HepG2 (cell line): ENCODE data around the gene ZNF627. TPM values are rescaled to one million over a fixed set of nuclear protein-coding genes. Genes with fewer than 3 reads are reported as not detected.
A peak's percentile ranks its signal among the peaks of the same experiment; 100 is the strongest.

Experiments used
- AHDC1 ChIP-seq: sonication (generic); formaldehyde crosslinking; IDR thresholded peaks from 2 replicates; pipeline ENCODE4 v1.5.1; 2020; ENCODE audit warnings: mild to moderate bottlenecking, missing genetic modification reagents, borderline replicate concordance
- NBN ChIP-seq: fragments of 450-650 bp; conservative IDR thresholded peaks from 2 replicates; pipeline ENCODE4 v1.6.1; 2017
- NR0B2 ChIP-seq: sonication (generic); formaldehyde crosslinking; IDR thresholded peaks from 2 replicates; pipeline ENCODE4 v1.4.0; 2020; ENCODE audit warnings: mild to moderate bottlenecking, missing genetic modification reagents
- PRPF4 ChIP-seq: fragments of 200-400 bp; formaldehyde crosslinking; IDR thresholded peaks from 2 replicates; pipeline ENCODE4 v1.6.1; 2016; ENCODE audit warnings: low read length, low read depth; ENCODE audit not compliant: poor library complexity, severe bottlenecking
- REPIN1 ChIP-seq: sonication (generic); formaldehyde crosslinking; IDR thresholded peaks from 2 replicates; pipeline ENCODE4 v1.8.0; 2022; ENCODE audit warnings: missing genetic modification reagents, low read depth, mild to moderate bottlenecking, borderline replicate concordance
- SMC3 ChIP-seq: IDR thresholded peaks from 2 replicates; pipeline ENCODE4 v1.6.1; 2011; ENCODE audit warnings: low read length, improper control_type of control experiment
- TGIF2 ChIP-seq: IDR thresholded peaks from 2 replicates; pipeline ENCODE4 v1.6.1; 2016; ENCODE audit warnings: control low read depth, missing compliant biosample characterization
- ZBTB4 ChIP-seq: sonication (generic); formaldehyde crosslinking; IDR thresholded peaks from 2 replicates; pipeline ENCODE4 v1.4.0; 2020; ENCODE audit warnings: missing genetic modification reagents, mild to moderate bottlenecking, borderline replicate concordance
- ZNF546 ChIP-seq: sonication (generic); formaldehyde crosslinking; conservative IDR thresholded peaks from 2 replicates; pipeline ENCODE4 v1.8.1; 2023; ENCODE audit warnings: mild to moderate bottlenecking, missing genetic modification reagents
- ZNF574 ChIP-seq: sonication (generic); formaldehyde crosslinking; IDR thresholded peaks from 2 replicates; pipeline ENCODE4 v1.4.0; 2020; ENCODE audit warnings: missing genetic modification reagents
- ZNF619 ChIP-seq: sonication (generic); formaldehyde crosslinking; IDR thresholded peaks from 2 replicates; pipeline ENCODE4 v1.4.0; 2020; ENCODE audit warnings: mild to moderate bottlenecking, missing genetic modification reagents
- ZNF709 ChIP-seq: sonication (generic); formaldehyde crosslinking; IDR thresholded peaks from 2 replicates; pipeline ENCODE4 v1.5.0; 2020; ENCODE audit warnings: mild to moderate bottlenecking, missing genetic modification reagents
- ZSCAN22 ChIP-seq: sonication (generic); formaldehyde crosslinking; IDR thresholded peaks from 2 replicates; pipeline ENCODE4 v1.4.0; 2020; ENCODE audit warnings: mild to moderate bottlenecking, missing genetic modification reagents
- polyA plus RNA-seq, 8 experiments: library from polyadenylated mRNA; depleted of rRNA in 3 of 8; stranded (reverse) in 7 of 8; unstranded in 1 of 8; fragments of >200 nt; fragmentation: Illumina TruSeq in 4 of 8; extraction: Trizol in 4 of 8; gene quantifications; 2 replicates each; pipeline versions ENCODE4 v1.2.1 to v1.2.3, GENCODE V29; 2011 to 2016; ENCODE audit warnings: low read depth in 4 of 8, missing spikeins in 1 of 8, mixed read lengths in 1 of 8; ENCODE audit not compliant: insufficient read depth in 1 of 8
- total RNA-seq, 5 experiments: library from RNA; depleted of rRNA; stranded (reverse); fragments of >200 nt; fragmentation: Illumina TruSeq; extraction: Trizol; gene quantifications; 2 replicates each; pipeline ENCODE4 v1.2.3, GENCODE V29; 2016; ENCODE audit warnings: low read depth in 1 of 5

Gene ZNF627
- total and polyA plus RNA-seq, 2 of the 13 experiments (the other 11 are each of a cell fraction or from before 2014, with no cell fraction given) = 4.2 to 12.7 TPM

GRCh38 chr19:11639602-11640471 is 42.6 kb downstream of the ZNF627 start (continued):
- TF ChIP-seq REPIN1 (CRISPR knock-in tag) (no peak), ZSCAN22 (CRISPR knock-in tag) (no peak), NR0B2 (no peak), ZNF574 (CRISPR knock-in tag) (no peak), ZNF619 (CRISPR knock-in tag) (no peak), NBN (no peak), PRPF4 (no peak), ZBTB4 (CRISPR knock-in tag) (no peak), ZNF546 (CRISPR knock-in tag) (no peak), AHDC1 (CRISPR knock-in tag) (peak; percentile 39; the same call in 1 of the 2 replicates), SMC3 (no peak), TGIF2 (CRISPR knock-in tag) (peak; percentile 86), ZNF709 (CRISPR knock-in tag) (no peak)
